GM12892 (cell line): ENCODE data around the gene SLC2A4RG.

ENCODE experiments used
- POLR2A ChIP-seq: IDR thresholded peaks from 2 replicates; pipeline ENCODE4 v1.6.1; 2011; ENCODE audit warnings: low read depth, low read length, control low read depth
- POLR2AphosphoS5 ChIP-seq: IDR thresholded peaks from 2 replicates; pipeline ENCODE4 v1.6.1; 2011; ENCODE audit warnings: low read depth, low read length, control low read depth
- TAF1 ChIP-seq: IDR thresholded peaks from 2 replicates; pipeline ENCODE4 v1.6.1; 2011; ENCODE audit warnings: low read depth, mild to moderate bottlenecking, control low read depth, low read length, borderline replicate concordance

DNA sequence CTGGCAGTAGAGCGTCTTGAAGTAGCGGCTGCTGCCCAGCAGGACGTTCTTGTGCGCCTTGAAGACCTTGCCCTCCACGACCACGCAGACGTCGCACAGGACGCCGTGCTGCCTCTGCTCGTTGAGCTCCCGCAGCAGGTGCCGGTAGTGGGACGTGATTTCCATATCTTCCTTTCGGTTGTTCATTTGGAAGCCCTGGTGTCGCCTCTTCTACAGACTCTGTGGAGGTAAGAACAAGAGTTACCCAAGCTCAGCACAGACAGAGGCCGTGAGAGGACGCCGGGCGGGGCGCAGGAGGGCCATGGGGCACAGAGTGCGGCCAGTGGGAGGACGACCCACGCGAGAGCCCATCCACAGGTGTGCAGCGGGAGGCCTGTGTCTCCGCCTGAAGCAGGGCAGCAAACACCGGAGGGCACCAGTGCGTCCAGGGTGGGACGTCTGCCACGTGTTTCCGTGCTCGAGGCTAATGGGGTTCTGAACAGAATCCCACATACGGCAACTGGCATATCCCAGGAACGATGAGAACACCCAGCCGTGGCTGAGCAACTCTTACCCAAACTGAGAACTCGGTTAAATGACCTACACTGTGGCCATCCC, 51.1 kb downstream of the SLC2A4RG start:
- TF ChIP-seq POLR2A = no peak
- TF ChIP-seq TAF1 = no peak
- TF ChIP-seq POLR2AphosphoS5 = no peak
